CD8-positive, alpha-beta memory T cell (primary cell): ENCODE results near the gene LRPPRC. TPM values are rescaled to one million over a fixed set of nuclear protein-coding genes. Genes with fewer than 3 reads are reported as not detected.
"Not testable (repeated sequence)": the region's sequence is repeated elsewhere in the genome, so short reads cannot be mapped to it uniquely, and the experiment has no call there.

Experiments
- CTCF ChIA-PET: fragments of 350-600 bp; sonication (Branson Sonifier 250); formaldehyde crosslinking; loops from one replicate; lab custom pipeline; 2021; ENCODE audit warnings: antibody characterized with exemption; lab: Charles Lee
- POLR2A ChIA-PET: fragments of 350-600 bp; sonication (Branson Sonifier 250); formaldehyde crosslinking; loops from one replicate; lab custom pipeline; 2021; ENCODE audit warnings: antibody characterized with exemption; lab: Charles Lee
- DNase-seq, 5 donors: peaks; one replicate each; pipeline versions ENCODE4 v3.0.0 to v3.0.0-alpha.2; 2020 to 2022; ENCODE audit warnings: mixed read lengths in 1 of 5
- H3K27ac ChIP-seq: one replicate; pipeline ENCODE4 v1.7.0; 2013; ENCODE audit warnings: low read depth, mild to moderate bottlenecking, low read length, moderate library complexity
- H3K27me3 ChIP-seq: 2 replicates; pipeline ENCODE4 v1.7.0; 2013; ENCODE audit warnings: low read length, mild to moderate bottlenecking; ENCODE audit not compliant: insufficient read depth, poor library complexity, severe bottlenecking
- H3K36me3 ChIP-seq: 2 replicates; pipeline ENCODE4 v1.7.0; 2013; ENCODE audit warnings: mild to moderate bottlenecking, low read length, moderate library complexity; ENCODE audit not compliant: insufficient read depth
- H3K4me1 ChIP-seq: 2 replicates; pipeline ENCODE4 v1.7.0; 2013; ENCODE audit warnings: mild to moderate bottlenecking, low read length, moderate library complexity; ENCODE audit not compliant: insufficient read depth
- H3K4me3 ChIP-seq: 2 replicates; pipeline ENCODE4 v1.7.0; 2013; ENCODE audit warnings: mild to moderate bottlenecking, low read length
- H3K9me3 ChIP-seq: 2 replicates; pipeline ENCODE4 v1.7.0; 2013; ENCODE audit warnings: mild to moderate bottlenecking, low read length
- H3K27ac Mint-ChIP-seq, 8 donors: one replicate each; pipeline ENCODE4 v1.8.0; 2020 to 2021; ENCODE audit warnings: mixed read lengths in 8 of 8, mild to moderate bottlenecking in 6 of 8, inconsistent platforms in 3 of 8, moderate library complexity in 3 of 8
- H3K27me3 Mint-ChIP-seq, 2 donors: one replicate each; pipeline ENCODE4 v1.8.0; 2020 to 2021; ENCODE audit warnings: mixed read lengths in 2 of 2, mild to moderate bottlenecking in 1 of 2, moderate library complexity in 1 of 2
- H3K36me3 Mint-ChIP-seq, 3 donors: one replicate each; pipeline ENCODE4 v1.8.0; 2020 to 2021; ENCODE audit warnings: mixed read lengths in 3 of 3, inconsistent platforms in 1 of 3, mild to moderate bottlenecking in 1 of 3
- H3K4me1 Mint-ChIP-seq, 3 donors: one replicate each; pipeline ENCODE4 v1.8.0; 2020 to 2021; ENCODE audit warnings: mixed read lengths in 3 of 3, inconsistent platforms in 1 of 3, mild to moderate bottlenecking in 1 of 3
- H3K4me3 Mint-ChIP-seq, 7 donors: one replicate each; pipeline ENCODE4 v1.8.0; 2020 to 2021; ENCODE audit warnings: mixed read lengths in 7 of 7, mild to moderate bottlenecking in 6 of 7, moderate library complexity in 4 of 7, inconsistent platforms in 2 of 7
- H3K9me3 Mint-ChIP-seq, 5 donors: one replicate each; pipeline ENCODE4 v1.8.0; 2020 to 2022; ENCODE audit warnings: mixed read lengths in 5 of 5, mild to moderate bottlenecking in 3 of 5, moderate library complexity in 2 of 5, inconsistent platforms in 1 of 5
- polyA plus RNA-seq: library from polyadenylated mRNA; unstranded; fragments of 300-500 nt; fragmentation: Illumina TruSeq; gene quantifications from one replicate; pipeline ENCODE4 v1.2.3, GENCODE V29; 2021
- total RNA-seq, 2 experiments: library from RNA; stranded (reverse); gene quantifications; one replicate each; pipeline ENCODE4 v1.2.3, GENCODE V29; 2021

The LRPPRC gene
- total and polyA plus RNA-seq, 3 experiments from 2014 or later = 41.0 to 166 (median 164) TPM

GRCh38 chr2:44016282-44016681, 20.5 kb upstream of the LRPPRC start:
- peaks cover 0 to 3% (median 0%) of the 10 kb centered on the region in 3 donors for H3K36me3 Mint-ChIP-seq
- no peaks in the 10 kb centered on the region for H3K9me3 ChIP-seq
- H3K4me1 ChIP-seq = no peaks in the 10 kb centered on the region
- no peak overlapping the region for H3K27ac ChIP-seq
- H3K4me3 Mint-ChIP-seq = no peak overlapping the region
- DNase-seq = peak in 1 of 5 donors; percentile 6
- ChIA-PET POLR2A (no interaction called here), CTCF (no interaction called here)
- no peaks in the 10 kb centered on the region for H3K4me1 Mint-ChIP-seq
- no peaks in the 10 kb centered on the region for H3K27me3 ChIP-seq
- peak overlapping the region in 1 of 8 donors; percentile 5 for H3K27ac Mint-ChIP-seq
- peaks cover 18 to 43% of the 10 kb centered on the region in 2 donors for H3K27me3 Mint-ChIP-seq
- H3K4me3 ChIP-seq = no peak overlapping the region
- H3K9me3 Mint-ChIP-seq = no peaks in the 10 kb centered on the region
- H3K36me3 ChIP-seq = no peaks in the 10 kb centered on the region

GRCh38 chr2:44015239-44015638, 19.4 kb upstream of the LRPPRC start:
- Mint-ChIP-seq H3K9me3 (no peaks in the 10 kb centered on the region), H3K27ac (no peak overlapping the region), H3K27me3 (peaks cover 18 to 47% of the 10 kb centered on the region in 2 donors), H3K4me3 (no peak overlapping the region), H3K36me3 (peaks cover 0 to 3% (median 0%) of the 10 kb centered on the region in 3 donors), H3K4me1 (no peaks in the 10 kb centered on the region)
- no peaks in the 10 kb centered on the region for H3K36me3 ChIP-seq
- H3K27ac ChIP-seq = no peak overlapping the region
- no peaks in the 10 kb centered on the region for H3K27me3 ChIP-seq
- no peaks in the 10 kb centered on the region for H3K4me1 ChIP-seq
- no peak for DNase-seq
- ChIA-PET POLR2A (no interaction called here), CTCF (no interaction called here)
- no peak overlapping the region for H3K4me3 ChIP-seq
- no peaks in the 10 kb centered on the region for H3K9me3 ChIP-seq

DNA sequence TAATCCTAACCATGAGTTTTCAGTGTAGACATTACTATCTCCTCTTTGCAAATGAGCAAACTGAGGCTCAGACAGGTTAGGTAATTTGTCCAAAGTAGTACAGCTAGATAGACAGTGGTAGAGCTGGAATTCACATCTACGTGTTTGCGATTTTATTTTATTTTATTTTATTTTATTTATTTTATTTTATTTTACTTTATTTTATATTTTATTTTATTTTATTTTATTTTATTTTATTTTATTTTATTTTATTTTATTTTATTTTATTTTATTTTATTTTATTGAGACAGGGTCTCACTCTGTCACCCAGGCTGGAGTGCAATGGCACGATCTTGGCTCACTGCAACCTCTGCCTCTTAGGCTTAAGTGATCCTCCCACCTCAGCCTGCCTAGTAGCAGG, 17.4 kb upstream of the LRPPRC start:
- H3K27ac Mint-ChIP-seq, H3K27ac ChIP-seq, H3K4me3 ChIP-seq, H3K4me1 ChIP-seq, POLR2A ChIA-PET, H3K4me3 Mint-ChIP-seq, H3K27me3 ChIP-seq, H3K36me3 Mint-ChIP-seq, H3K9me3 Mint-ChIP-seq, DNase-seq, H3K36me3 ChIP-seq, H3K9me3 ChIP-seq, H3K4me1 Mint-ChIP-seq: not testable (repeated sequence)
- H3K27me3 Mint-ChIP-seq = peaks cover 20 to 53% of the 10 kb centered on the region in 2 donors
- CTCF ChIA-PET = interaction anchor here (1.5 kb wide), 1 partner anchor 12 kb away, joined by 3 read pairs; no protein-coding TSS in a partner anchor

DNA sequence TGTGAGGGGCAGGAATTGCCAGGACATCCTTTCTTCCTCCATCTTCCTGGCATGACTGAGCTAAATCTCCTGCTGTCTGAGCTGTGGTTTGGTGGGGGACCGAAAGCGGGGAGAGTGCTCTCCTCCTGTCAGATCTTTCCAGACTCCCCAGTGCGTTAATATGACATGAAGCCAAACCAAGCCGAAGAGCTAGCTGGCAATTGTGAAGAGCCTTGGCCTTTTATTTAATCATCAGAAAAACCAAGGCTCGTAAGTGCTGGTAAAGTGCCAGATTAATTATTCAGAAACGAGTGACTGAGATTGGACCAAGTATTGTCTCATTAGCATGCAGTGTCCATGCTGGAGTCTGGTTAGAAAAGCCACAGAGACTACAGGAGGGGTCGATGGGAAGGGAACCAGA, 14.5 kb upstream of the LRPPRC start:
- peak overlapping the region in 1 of 8 donors; percentile 21 for H3K27ac Mint-ChIP-seq
- Histone ChIP-seq H3K27me3 (no peaks in the 10 kb centered on the region), H3K27ac (no peak overlapping the region), H3K9me3 (no peaks in the 10 kb centered on the region), H3K4me1 (peaks cover 8% of the 10 kb centered on the region), H3K36me3 (no peaks in the 10 kb centered on the region), H3K4me3 (no peak overlapping the region)
- POLR2A ChIA-PET = no interaction called here
- H3K36me3 Mint-ChIP-seq = peaks cover 0 to 3% (median 0%) of the 10 kb centered on the region in 3 donors
- no peaks in the 10 kb centered on the region for H3K9me3 Mint-ChIP-seq
- DNase-seq = no peak
- CTCF ChIA-PET = no interaction called here
- H3K27me3 Mint-ChIP-seq = peaks cover 15 to 37% of the 10 kb centered on the region in 2 donors
- peaks cover 5 to 8% (median 7%) of the 10 kb centered on the region in 3 donors for H3K4me1 Mint-ChIP-seq
- no peak overlapping the region for H3K4me3 Mint-ChIP-seq

GRCh38 chr2:44009136-44009735, 13.4 kb upstream of the LRPPRC start:
- H3K27me3 Mint-ChIP-seq = peaks cover 13 to 27% of the 10 kb centered on the region in 2 donors
- DNase-seq = no peak
- no peak overlapping the region for H3K27ac ChIP-seq
- CTCF ChIA-PET = no interaction called here
- H3K4me3 ChIP-seq = no peak overlapping the region
- H3K9me3 ChIP-seq = no peaks in the 10 kb centered on the region
- H3K4me1 Mint-ChIP-seq = peaks cover 12 to 18% (median 17%) of the 10 kb centered on the region in 3 donors
- H3K9me3 Mint-ChIP-seq = no peaks in the 10 kb centered on the region
- H3K4me1 ChIP-seq = peaks cover 14% of the 10 kb centered on the region
- no peaks in the 10 kb centered on the region for H3K36me3 ChIP-seq
- peak overlapping the region in 1 of 8 donors; percentile 19 for H3K27ac Mint-ChIP-seq
- H3K4me3 Mint-ChIP-seq = no peak overlapping the region
- no peaks in the 10 kb centered on the region for H3K27me3 ChIP-seq
- H3K36me3 Mint-ChIP-seq = no peaks in the 10 kb centered on the region
- POLR2A ChIA-PET = no interaction called here

DNA sequence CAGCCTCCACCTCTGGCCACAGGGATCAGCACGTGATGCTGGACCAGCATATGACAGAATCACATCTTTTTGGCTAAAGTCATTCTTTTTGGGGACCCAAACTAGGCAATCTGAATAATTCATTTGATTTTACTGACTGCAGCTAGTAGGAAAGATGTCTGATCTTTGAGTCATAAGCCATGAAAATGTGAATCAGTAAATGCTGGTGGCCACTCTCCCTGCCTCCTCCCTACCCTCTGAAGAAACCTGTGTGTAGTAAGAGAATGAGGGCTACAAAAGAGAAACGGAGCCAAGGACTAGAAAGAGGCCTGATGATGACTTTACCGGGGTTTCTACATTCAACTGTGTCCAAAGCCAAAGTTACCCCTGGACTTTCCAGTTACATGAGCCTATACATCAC, 10.1 kb upstream of the LRPPRC start:
- Mint-ChIP-seq H3K9me3 (no peaks in the 10 kb centered on the region), H3K27ac (peak overlapping the region in 1 of 8 donors; percentile 36), H3K27me3 (peaks cover 4 to 13% of the 10 kb centered on the region in 2 donors), H3K4me1 (peaks cover 12 to 18% (median 17%) of the 10 kb centered on the region in 3 donors), H3K4me3 (peak overlapping the region in 1 of 7 donors; percentile 64), H3K36me3 (no peaks in the 10 kb centered on the region)
- no peaks in the 10 kb centered on the region for H3K9me3 ChIP-seq
- DNase-seq = no peak
- POLR2A ChIA-PET = no interaction called here
- CTCF ChIA-PET = no interaction called here
- no peaks in the 10 kb centered on the region for H3K27me3 ChIP-seq
- H3K36me3 ChIP-seq = no peaks in the 10 kb centered on the region
- peaks cover 14% of the 10 kb centered on the region for H3K4me1 ChIP-seq
- no peak overlapping the region for H3K27ac ChIP-seq
- H3K4me3 ChIP-seq = no peak overlapping the region

DNA sequence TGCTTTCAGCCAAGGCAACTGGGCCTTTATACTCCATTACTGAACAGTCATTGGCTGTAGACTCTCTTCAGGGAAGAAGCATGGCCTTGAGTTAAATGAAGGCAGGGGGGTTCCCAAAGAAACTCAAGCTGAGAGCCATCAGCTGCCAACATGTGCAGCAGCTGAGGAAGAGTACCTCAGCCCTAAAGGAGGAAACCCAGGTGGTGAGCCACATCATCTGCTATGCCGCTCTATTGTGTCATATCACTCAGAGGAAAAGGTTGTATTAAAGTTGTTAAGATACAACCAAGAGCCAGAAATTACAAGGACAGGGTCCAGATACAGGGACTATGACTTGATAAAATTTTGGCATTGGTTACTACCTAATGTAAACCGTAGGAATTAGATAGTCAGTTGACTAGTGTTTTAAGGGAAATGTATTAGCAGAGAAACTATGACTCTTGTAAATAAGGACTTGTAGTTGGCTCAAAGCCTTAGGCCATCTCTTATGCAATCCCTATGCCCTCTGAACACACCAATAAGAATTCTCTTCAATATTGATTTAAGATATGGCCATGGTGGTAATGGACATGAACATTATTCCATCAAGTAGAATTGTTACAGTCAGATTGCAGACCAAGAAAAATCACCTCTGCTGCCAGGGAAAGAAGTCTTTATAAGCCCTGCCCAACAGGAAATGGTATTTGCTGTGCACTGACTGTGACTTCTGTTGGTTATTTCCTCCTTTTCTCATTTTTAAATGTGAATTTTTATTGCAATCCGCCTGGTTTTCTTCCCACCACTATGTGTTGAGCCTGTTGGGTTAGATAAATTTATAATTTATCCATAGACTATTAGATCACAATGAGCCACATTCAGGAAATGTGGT, 9.2 kb upstream of the LRPPRC start:
- Mint-ChIP-seq H3K36me3 (no peaks in the 10 kb centered on the region), H3K9me3 (no peaks in the 10 kb centered on the region), H3K4me3 (peak overlapping the region in 2 of 7 donors; percentile 29 to 48), H3K4me1 (peaks cover 12 to 18% (median 17%) of the 10 kb centered on the region in 3 donors), H3K27ac (peak overlapping the region in 4 of 8 donors; percentile 6 to 89 (median 42)), H3K27me3 (peaks cover 4 to 10% of the 10 kb centered on the region in 2 donors)
- H3K4me3 ChIP-seq = no peak overlapping the region
- ChIA-PET POLR2A (no interaction called here), CTCF (no interaction called here)
- H3K27ac ChIP-seq = no peak overlapping the region
- H3K36me3 ChIP-seq = no peaks in the 10 kb centered on the region
- no peak for DNase-seq
- H3K9me3 ChIP-seq = no peaks in the 10 kb centered on the region
- no peaks in the 10 kb centered on the region for H3K27me3 ChIP-seq
- H3K4me1 ChIP-seq = peaks cover 14% of the 10 kb centered on the region

GRCh38 chr2:44001716-44002115, 5.9 kb upstream of the LRPPRC start:
- peak overlapping the region in 1 of 7 donors; percentile 28 for H3K4me3 Mint-ChIP-seq
- Histone ChIP-seq H3K27me3 (no peaks in the 10 kb centered on the region), H3K36me3 (no peaks in the 10 kb centered on the region), H3K4me1 (peaks cover 14% of the 10 kb centered on the region), H3K9me3 (no peaks in the 10 kb centered on the region), H3K4me3 (no peak overlapping the region), H3K27ac (no peak overlapping the region)
- H3K27me3 Mint-ChIP-seq = peaks cover 7 to 8% of the 10 kb centered on the region in 2 donors
- H3K4me1 Mint-ChIP-seq = peaks cover 13 to 22% (median 21%) of the 10 kb centered on the region in 3 donors
- H3K27ac Mint-ChIP-seq = no peak overlapping the region
- POLR2A ChIA-PET = no interaction called here
- no peaks in the 10 kb centered on the region for H3K36me3 Mint-ChIP-seq
- CTCF ChIA-PET = interaction anchor here (0.9 kb wide), 1 partner anchor 12 kb away, joined by 3 read pairs; no protein-coding TSS in a partner anchor
- DNase-seq = no peak
- H3K9me3 Mint-ChIP-seq = no peaks in the 10 kb centered on the region
